ENCODE data around the gene NKTR.
"Not testable (repeated sequence)": the region's sequence is repeated elsewhere in the genome, so short reads cannot be mapped to it uniquely, and the experiment has no call there.

Gene NKTR

DNA sequence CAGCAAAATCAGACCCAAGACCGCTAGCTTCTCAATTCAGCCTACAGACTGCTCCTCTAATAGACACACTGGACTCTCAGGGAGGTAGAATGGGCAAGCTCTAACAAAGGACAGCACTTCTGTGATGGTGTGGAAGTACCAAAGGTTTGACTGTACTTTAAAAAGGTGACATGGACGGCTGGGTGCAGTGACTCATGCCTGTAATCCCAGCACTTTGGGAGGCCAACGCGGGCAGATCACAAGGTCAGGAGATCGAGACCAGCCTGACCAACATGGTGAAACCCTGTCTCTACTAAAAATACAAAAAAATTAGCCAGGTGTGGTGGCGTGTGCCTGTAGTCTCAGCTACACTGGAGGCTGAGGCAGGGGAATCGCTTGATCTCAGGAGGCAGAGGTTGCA, 3.4 kb upstream of the NKTR start:
- DNase-seq (ENCODE audit: low read depth) = not testable (repeated sequence)

GRCh38 chr3:42600958-42601675, 631 bp downstream of the NKTR start:
- DNase-seq (ENCODE audit: low read depth) = peak; percentile 33

DNA sequence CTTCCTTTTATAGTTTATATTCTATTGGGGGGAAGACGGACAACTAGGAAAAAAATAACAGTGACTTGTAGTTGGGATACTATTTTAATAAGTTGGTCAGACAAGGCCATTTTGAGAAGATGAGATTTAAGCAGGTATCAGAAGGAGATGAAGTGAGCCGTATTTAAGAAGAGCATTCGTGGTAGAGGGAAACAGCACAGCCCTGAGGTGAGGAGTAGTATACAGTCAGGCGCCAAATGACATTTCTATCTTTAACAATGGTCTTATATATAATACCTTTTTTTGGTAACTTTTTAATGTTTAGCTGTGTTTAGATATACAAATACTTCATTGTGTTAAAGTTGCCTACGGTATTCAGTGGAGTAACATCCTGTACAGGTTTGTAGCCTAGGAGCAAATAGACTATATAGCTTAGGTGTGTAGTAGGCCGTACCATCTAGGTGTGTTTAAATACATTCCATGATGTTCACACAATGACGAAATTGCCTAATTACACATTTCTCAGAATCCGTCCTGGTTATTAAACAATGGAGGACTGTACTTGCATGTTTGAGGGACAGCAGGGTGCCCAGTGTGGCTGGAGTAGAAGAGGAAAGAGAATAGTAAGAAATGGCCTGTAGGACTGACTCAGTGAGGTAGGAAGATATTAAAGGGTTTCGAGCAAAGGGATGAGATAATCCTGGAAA, 1.6 kb downstream of the NKTR start:
- DNase-seq (ENCODE audit: low read depth) = no peak

DNA sequence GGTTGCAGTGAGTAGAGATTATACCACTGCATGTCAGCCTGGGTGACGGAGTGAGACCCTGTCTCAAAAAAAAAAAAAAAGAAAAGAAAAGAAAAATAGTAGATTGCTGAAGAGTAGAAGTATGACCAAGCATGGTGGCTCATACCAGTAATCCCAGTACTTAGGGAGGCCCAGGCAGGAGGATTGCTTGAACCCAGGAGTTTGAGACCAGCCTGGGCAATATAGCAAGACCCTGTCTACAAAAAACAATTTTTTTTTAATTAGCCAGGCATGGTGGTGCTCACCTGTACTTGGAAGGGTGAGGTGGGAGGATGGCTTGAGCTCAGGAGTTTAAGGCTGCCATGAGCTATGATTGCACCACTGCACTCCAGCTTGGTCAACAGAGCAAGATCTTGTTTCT, 2.5 kb downstream of the NKTR start:
- DNase-seq (ENCODE audit: low read depth) = no peak

GRCh38 chr3:42605546-42606173, 5.2 kb downstream of the NKTR start:
- no peak for DNase-seq (ENCODE audit: low read depth)

- DNase-seq (ENCODE audit: low read depth) = no peak
Observed at GRCh38 chr3:42608581-42608980, 8.1 kb downstream of the NKTR start.

DNA sequence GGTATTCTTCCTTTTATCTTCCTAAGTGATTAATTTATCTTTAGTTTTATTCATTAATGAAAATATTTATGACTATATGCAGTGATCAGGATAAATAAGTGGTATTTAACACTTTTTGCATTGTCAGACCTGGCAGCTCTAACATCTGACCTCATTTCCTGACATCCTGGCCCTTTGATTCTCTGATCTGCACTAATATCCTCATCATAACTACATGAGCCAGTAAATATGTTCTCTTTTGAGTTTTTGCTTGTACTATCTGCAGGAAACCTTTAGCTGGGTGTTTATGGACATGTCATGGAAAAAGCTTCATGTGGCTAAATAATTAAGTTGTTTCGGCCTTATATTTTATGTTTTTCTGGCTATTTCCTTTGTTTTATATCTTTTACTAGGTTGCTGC, 10.5 kb downstream of the NKTR start:
- DNase-seq (ENCODE audit: low read depth) = no peak

GRCh38 chr3:42612217-42612616, 11.7 kb downstream of the NKTR start:
- no peak for DNase-seq (ENCODE audit: low read depth)

DNA sequence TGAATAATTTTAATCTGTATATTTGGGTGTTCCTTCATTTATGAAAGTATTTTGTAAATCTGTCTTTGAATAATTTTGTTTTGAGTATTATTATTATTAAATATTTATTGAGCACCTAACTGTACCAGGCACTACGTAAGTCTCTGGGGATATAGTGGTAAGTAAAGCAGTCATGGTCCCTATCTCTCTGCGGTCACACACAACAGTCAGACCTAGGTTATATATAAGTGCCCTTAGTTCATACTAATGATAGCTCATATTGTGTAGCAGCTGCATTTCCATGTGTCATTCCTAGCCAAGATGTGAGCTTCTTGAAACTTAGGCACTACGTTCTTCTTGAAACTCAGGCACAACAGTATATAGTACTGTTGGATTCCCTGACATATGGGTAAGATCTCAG, 12.4 kb downstream of the NKTR start:
- DNase-seq (ENCODE audit: low read depth) = no peak

GRCh38 chr3:42613462-42613861, 13.0 kb downstream of the NKTR start:
- DNase-seq (ENCODE audit: low read depth) = no peak

DNA sequence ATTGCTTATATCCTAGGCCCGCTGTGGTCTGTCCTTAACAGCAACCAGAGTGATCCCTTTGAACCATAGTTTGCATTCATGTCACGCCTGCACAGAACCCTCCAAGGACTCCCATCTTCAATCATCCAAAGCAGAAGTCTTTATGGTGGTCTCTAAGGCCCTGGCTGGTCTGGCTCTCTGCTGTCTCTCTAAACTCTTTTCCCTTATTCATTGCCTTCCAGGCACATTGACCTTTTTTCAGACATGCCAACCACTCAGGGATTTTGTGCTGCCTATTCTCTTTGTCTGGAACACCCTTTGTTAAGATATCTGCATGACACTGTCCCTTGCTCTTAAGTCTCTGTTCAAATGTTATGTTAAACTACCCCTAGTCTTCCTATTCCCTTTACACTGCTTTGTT, 31.1 kb downstream of the NKTR start:
- DNase-seq (ENCODE audit: low read depth) = no peak

DNA sequence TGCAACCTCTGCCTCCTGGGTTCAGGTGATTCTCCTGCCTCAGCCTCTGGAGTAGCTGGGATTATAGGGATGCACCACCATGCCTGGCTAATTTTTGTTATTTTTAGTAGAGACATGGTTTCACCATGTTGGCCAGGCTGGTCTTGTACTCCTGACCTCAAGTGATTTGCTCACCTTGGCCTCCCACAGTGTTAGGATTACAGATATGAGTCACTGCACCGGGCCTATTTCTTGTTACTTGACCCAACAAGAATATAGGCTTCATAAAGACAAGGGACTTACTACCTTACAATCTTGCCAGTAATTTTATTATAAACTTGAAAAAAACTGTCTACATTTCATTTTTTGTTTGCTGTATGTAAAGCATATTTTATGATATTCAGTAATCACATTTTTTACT, 31.7 kb downstream of the NKTR start:
- no peak for DNase-seq (ENCODE audit: low read depth)

DNA sequence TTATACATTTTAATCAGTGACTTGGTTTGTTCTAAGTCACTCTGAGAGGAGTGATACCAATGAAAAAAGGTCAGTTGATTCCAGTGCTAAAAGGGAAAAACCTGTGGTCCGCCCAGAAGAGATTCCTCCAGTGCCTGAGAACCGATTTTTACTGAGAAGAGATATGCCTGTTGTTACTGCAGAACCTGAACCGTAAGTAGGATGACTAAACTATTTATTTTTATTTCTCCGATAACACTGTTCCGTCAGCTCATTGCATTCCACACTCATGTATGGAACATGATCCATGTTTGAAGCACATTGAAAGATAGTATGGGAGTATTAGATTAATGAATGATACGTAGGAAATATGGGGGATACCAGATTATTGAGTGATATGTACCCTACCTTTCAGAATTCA, 33.1 kb downstream of the NKTR start:
- DNase-seq (ENCODE audit: low read depth) = no peak

DNA sequence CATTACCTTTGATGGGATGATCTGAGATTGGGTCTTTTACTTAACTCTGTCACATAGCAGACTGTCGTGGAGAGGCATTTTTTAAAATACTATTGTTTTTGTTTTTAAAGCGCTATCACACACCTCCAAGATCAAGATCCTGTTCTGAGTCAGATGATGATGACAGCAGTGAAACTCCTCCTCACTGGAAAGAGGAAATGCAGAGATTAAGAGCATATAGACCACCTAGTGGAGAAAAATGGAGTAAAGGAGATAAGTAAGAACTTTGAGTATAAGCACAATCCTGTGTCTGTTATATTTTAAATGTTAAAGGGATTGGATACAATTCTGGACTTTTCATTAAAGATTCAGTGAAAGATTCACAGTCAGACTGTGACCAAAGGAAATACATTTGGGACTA, 34.6 kb downstream of the NKTR start:
- DNase-seq (ENCODE audit: low read depth) = no peak

- no peak for DNase-seq (ENCODE audit: low read depth)
Observed at GRCh38 chr3:42637001-42637400, 36.5 kb downstream of the NKTR start.

GRCh38 chr3:42638339-42638842, 37.9 kb downstream of the NKTR start:
- no peak for DNase-seq (ENCODE audit: low read depth)

- no peak for DNase-seq (ENCODE audit: low read depth)
Observed at GRCh38 chr3:42639192-42639591, 38.7 kb downstream of the NKTR start.

- no peak for DNase-seq (ENCODE audit: low read depth)
Observed at GRCh38 chr3:42640129-42640528, 39.6 kb downstream of the NKTR start.

DNA sequence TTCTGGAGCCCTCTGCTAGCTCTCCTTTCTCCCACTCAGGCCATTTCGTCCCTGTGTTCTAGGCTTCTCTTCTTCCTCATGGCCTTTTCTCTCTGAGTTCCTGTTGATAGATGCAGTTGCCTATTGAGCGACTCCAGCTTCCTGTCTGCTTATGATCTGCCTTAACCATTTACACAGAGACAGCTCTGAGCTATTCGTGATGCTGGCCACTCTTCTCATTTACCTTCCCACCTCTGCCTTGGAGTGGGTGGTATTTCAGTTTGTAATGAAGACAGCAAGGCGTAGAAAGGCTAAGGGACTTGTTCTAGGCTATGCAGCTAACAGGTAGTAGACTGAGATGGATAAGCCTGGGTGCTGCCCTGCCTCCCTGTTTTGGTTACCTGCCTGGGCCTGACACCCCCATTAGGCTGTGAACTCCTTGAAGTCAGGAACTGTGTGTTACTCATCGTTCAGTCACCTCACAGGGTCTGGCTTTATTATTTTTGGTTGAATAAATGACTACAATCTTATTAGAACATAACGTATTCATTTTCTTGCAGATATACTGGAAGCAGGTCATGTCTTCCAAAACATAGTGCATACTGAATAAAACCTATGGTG, 40.4 kb downstream of the NKTR start:
- no peak for DNase-seq (ENCODE audit: low read depth)

GRCh38 chr3:42647821-42648459, 47.5 kb downstream of the NKTR start:
- no peak for DNase-seq (ENCODE audit: low read depth)

- no peak for DNase-seq (ENCODE audit: low read depth)
Observed at GRCh38 chr3:42649006-42649405, 48.5 kb downstream of the NKTR start.

DNA sequence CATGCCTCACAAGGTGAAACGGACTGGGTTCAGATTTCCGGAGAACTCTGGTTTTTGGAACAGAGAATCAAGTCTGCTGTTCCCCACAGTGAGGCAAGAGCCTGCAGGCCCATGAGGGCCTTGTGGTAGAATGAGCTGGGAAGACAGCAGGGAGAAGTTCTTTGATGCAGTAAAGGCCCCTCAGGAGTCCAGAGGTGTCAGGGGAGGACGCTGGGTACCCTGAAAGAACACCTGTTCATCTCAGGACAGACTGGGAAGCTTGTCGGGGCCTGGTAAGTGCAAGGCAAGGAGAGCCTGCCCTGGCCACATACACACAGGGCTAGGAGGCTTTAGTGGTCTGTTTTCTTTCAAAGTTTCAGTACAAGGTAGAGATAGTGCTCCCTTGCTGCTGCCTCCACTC, 49.3 kb downstream of the NKTR start:
- no peak for DNase-seq (ENCODE audit: low read depth)

All from activated T-helper 1 cell treated with Interleukin-2 at 50 U/mL for 16 hours (primary cell).